NOMO-1 treated with dmso at 0.1 percent for 144 hours (cell line): Measurements from ENCODE around the gene ZC3H8.

Experiments used
- DNase-seq: peaks from one replicate; lab custom pipeline; 2025; ENCODE audit not compliant: unreplicated experiment; lab: John Stamatoyannopoulos, UW

Gene ZC3H8

GRCh38 chr2:112165296-112165695 is 89.5 kb downstream of the ZC3H8 start:
- no peak for DNase-seq

GRCh38 chr2:112164876-112165275 is 90.0 kb downstream of the ZC3H8 start:
- no peak for DNase-seq

- DNase-seq: no peak
Measured at GRCh38 chr2:112163541-112163981, 91.3 kb downstream of the ZC3H8 start.

- DNase-seq: no peak
Measured at GRCh38 chr2:112162956-112163355, 91.9 kb downstream of the ZC3H8 start.

- DNase-seq: no peak
Measured at GRCh38 chr2:112162341-112162740, 92.5 kb downstream of the ZC3H8 start.
